Measurements from ENCODE around the gene RAB44. TPM values are rescaled to one million over a fixed set of nuclear protein-coding genes. Genes with fewer than 3 reads are reported as not detected.
"Not testable (repeated sequence)": the region's sequence is repeated elsewhere in the genome, so short reads cannot be mapped to it uniquely, and the experiment has no call there.

The RAB44 gene
- polyA plus RNA-seq, 1 donor: 0.12 TPM

GRCh38 chr6:36716476-36717093 is 19.0 kb downstream of the RAB44 start:
- DNase-seq: no peak

GRCh38 chr6:36717231-36717825 is 19.7 kb downstream of the RAB44 start:
- no peak for DNase-seq

- DNase-seq: no peak
These were observed 20.4 kb downstream of the RAB44 start for GRCh38 chr6:36717871-36718540.

GRCh38 chr6:36718560-36718959 is 20.9 kb downstream of the RAB44 start:
- DNase-seq: no peak

GRCh38 chr6:36719126-36719525 is 21.5 kb downstream of the RAB44 start:
- no peak for DNase-seq

- DNase-seq: no peak
These were observed 22.9 kb downstream of the RAB44 start for GRCh38 chr6:36720251-36721141.

GRCh38 chr6:36721369-36722140 is 23.9 kb downstream of the RAB44 start:
- DNase-seq: no peak

- DNase-seq: no peak
These were observed 24.7 kb downstream of the RAB44 start for GRCh38 chr6:36722365-36722764.

GRCh38 chr6:36722879-36723278 is 25.3 kb downstream of the RAB44 start:
- no peak for DNase-seq

- not testable (repeated sequence) for DNase-seq
These were observed 26.4 kb downstream of the RAB44 start for GRCh38 chr6:36723992-36724391.

GRCh38 chr6:36724514-36725390 is 27.1 kb downstream of the RAB44 start:
- no peak for DNase-seq

- no peak for DNase-seq
These were observed 28.0 kb downstream of the RAB44 start for GRCh38 chr6:36725581-36725980.

GRCh38 chr6:36727505-36728021 is 29.9 kb downstream of the RAB44 start:
- DNase-seq: no peak

GRCh38 chr6:36728289-36729160 is 30.9 kb downstream of the RAB44 start:
- no peak for DNase-seq

- no peak for DNase-seq
These were observed 31.5 kb downstream of the RAB44 start for GRCh38 chr6:36729161-36729524.

- no peak for DNase-seq
These were observed 33.1 kb downstream of the RAB44 start for GRCh38 chr6:36730424-36731380.

- DNase-seq: no peak
These were observed 34.1 kb downstream of the RAB44 start for GRCh38 chr6:36731622-36732310.

- DNase-seq: no peak
These were observed 35.7 kb downstream of the RAB44 start for GRCh38 chr6:36733300-36733699.
